Pons (tissue), 1 donor: Measurements from ENCODE around the gene NFKB1.
"Not testable (repeated sequence)": the region's sequence is repeated elsewhere in the genome, so short reads cannot be mapped to it uniquely, and the experiment has no call there.

Source experiments
- DNase-seq: peaks from one replicate; pipeline ENCODE4 v3.0.0-alpha.2; 2016; ENCODE audit warnings: low spot score

The NFKB1 gene

GRCh38 chr4:102500696-102501446 lies at the start of gene NFKB1:
Gene NFKB1 (plus strand): TSS chr4:102501359. CDS start chr4:102525519, 24,160 bp downstream.
- no peak for DNase-seq

- no peak for DNase-seq
Observed at GRCh38 chr4:102452854-102453253, 48.3 kb upstream of the NFKB1 start.

- no peak for DNase-seq
Observed at GRCh38 chr4:102453827-102454226, 47.3 kb upstream of the NFKB1 start.

- no peak for DNase-seq
Observed at GRCh38 chr4:102454268-102454667, 46.9 kb upstream of the NFKB1 start.

- no peak for DNase-seq
Observed at GRCh38 chr4:102454981-102455685, 46.0 kb upstream of the NFKB1 start.

- no peak for DNase-seq
Observed at GRCh38 chr4:102455750-102456149, 45.4 kb upstream of the NFKB1 start.

GRCh38 chr4:102466298-102466697 lies 34.9 kb upstream of the NFKB1 start:
- no peak for DNase-seq

- no peak for DNase-seq
Observed at GRCh38 chr4:102469806-102470205, 31.4 kb upstream of the NFKB1 start.

GRCh38 chr4:102472441-102473013 lies 28.6 kb upstream of the NFKB1 start:
- no peak for DNase-seq

- no peak for DNase-seq
Observed at GRCh38 chr4:102473476-102473875, 27.7 kb upstream of the NFKB1 start.

- no peak for DNase-seq
Observed at GRCh38 chr4:102474736-102475504, 26.2 kb upstream of the NFKB1 start.

- no peak for DNase-seq
Observed at GRCh38 chr4:102477657-102478056, 23.5 kb upstream of the NFKB1 start.

- DNase-seq, result no peak
Observed at GRCh38 chr4:102478186-102478585, 23.0 kb upstream of the NFKB1 start.

GRCh38 chr4:102479832-102480231 lies 21.3 kb upstream of the NFKB1 start:
- not testable (repeated sequence) for DNase-seq

GRCh38 chr4:102483120-102483519 lies 18.0 kb upstream of the NFKB1 start:
- DNase-seq, result no peak

GRCh38 chr4:102483990-102484692 lies 17.0 kb upstream of the NFKB1 start:
- not testable (repeated sequence) for DNase-seq

- DNase-seq, result no peak
Observed at GRCh38 chr4:102492531-102493241, 8.5 kb upstream of the NFKB1 start.

- no peak for DNase-seq
Observed at GRCh38 chr4:102493257-102493656, 7.9 kb upstream of the NFKB1 start.

GRCh38 chr4:102493794-102494193 lies 7.4 kb upstream of the NFKB1 start:
- DNase-seq, result no peak

- no peak for DNase-seq
Observed at GRCh38 chr4:102494603-102495002, 6.6 kb upstream of the NFKB1 start.

- no peak for DNase-seq
Observed at GRCh38 chr4:102497986-102498385, 3.2 kb upstream of the NFKB1 start.
